ENCODE results near the gene NPIPB2. TPM values are rescaled to one million over a fixed set of nuclear protein-coding genes. Genes with fewer than 3 reads are reported as not detected.

NPIPB2 gene
- total and polyA plus RNA-seq, 2 donors (not counting 1 experiment from before 2014, with no cell fraction given): 1.2 to 3.3 TPM

- Histone ChIP-seq H3K79me2 (ENCODE audit: control insufficient read depth, insufficient read depth, low read length) (peaks cover 3% of the 10 kb centered on the region), H3K4me2 (ENCODE audit: extremely low read depth, insufficient read depth, low read length) (no peak overlapping the region)
- peak; percentile 45 to 65 for DNase-seq (ENCODE audit: low read depth in 2 of 2)
Measured at GRCh38 chr16:11986521-11987057, 44.7 kb upstream of the NPIPB2 start.

GRCh38 chr16:11985250-11985649 lies 43.4 kb upstream of the NPIPB2 start:
- Histone ChIP-seq H3K4me3 (replicated peaks in 1 of 4; ENCODE audit: control extremely low read depth in 1 of 4, insufficient read depth in 1 of 4, low read depth in 3 of 4, low read length in 4 of 4) (no peak overlapping the region), H4K20me1 (ENCODE audit: control insufficient read depth, extremely low read depth, insufficient read depth, low read length) (no peaks in the 10 kb centered on the region), H3K9ac (ENCODE audit: insufficient read depth, low read length) (no peak overlapping the region), H3K4me2 (ENCODE audit: extremely low read depth, insufficient read depth, low read length) (no peak overlapping the region), H3K27me3 (ENCODE audit: control insufficient read depth, insufficient read depth, low read length) (no peaks in the 10 kb centered on the region), H2AFZ (ENCODE audit: low read length) (no peak overlapping the region), H3K4me1 (ENCODE audit: control insufficient read depth, extremely low read depth, insufficient read depth, low read length) (no peaks in the 10 kb centered on the region), H3K27ac (ENCODE audit: insufficient read depth, low read length) (no peak overlapping the region), H3K36me3 (ENCODE audit: control insufficient read depth, insufficient read depth, low read length) (no peaks in the 10 kb centered on the region), H3K9me3 (ENCODE audit: control insufficient read depth, insufficient read depth, low read depth, low read length) (no peaks in the 10 kb centered on the region), H3K79me2 (ENCODE audit: control insufficient read depth, insufficient read depth, low read length) (peaks cover 4% of the 10 kb centered on the region)
- no peak for DNase-seq (ENCODE audit: low read depth in 2 of 2)
- TF ChIP-seq EZH2 (IDR thresholded peaks at IDR 0.05; ENCODE audit: low read length, missing control alignments) (no peak), CTCF (conservative IDR thresholded peaks at IDR 0.05 in 1 of 2, IDR thresholded peaks at IDR 0.05 in 1 of 2; ENCODE audit: low read depth in 1 of 2, low read length in 2 of 2) (no peak)

More at GRCh38 chr16:11986521-11987057, 44.7 kb upstream of the NPIPB2 start:
- H2AFZ ChIP-seq (ENCODE audit: low read length): no peak overlapping the region
- H3K27me3 ChIP-seq (ENCODE audit: control insufficient read depth, insufficient read depth, low read length): no peaks in the 10 kb centered on the region
- H3K9ac ChIP-seq (ENCODE audit: insufficient read depth, low read length): no peak overlapping the region
- no peaks in the 10 kb centered on the region for H3K4me1 ChIP-seq (ENCODE audit: control insufficient read depth, extremely low read depth, insufficient read depth, low read length)
- no peak overlapping the region for H3K4me3 ChIP-seq (replicated peaks in 1 of 4; ENCODE audit: control extremely low read depth in 1 of 4, insufficient read depth in 1 of 4, low read depth in 3 of 4, low read length in 4 of 4)
- TF ChIP-seq EZH2 (IDR thresholded peaks at IDR 0.05; ENCODE audit: low read length, missing control alignments) (no peak), CTCF (conservative IDR thresholded peaks at IDR 0.05 in 1 of 2, IDR thresholded peaks at IDR 0.05 in 1 of 2; ENCODE audit: low read depth in 1 of 2, low read length in 2 of 2) (no peak)
- H3K9me3 ChIP-seq (ENCODE audit: control insufficient read depth, insufficient read depth, low read depth, low read length): no peaks in the 10 kb centered on the region
- H3K36me3 ChIP-seq (ENCODE audit: control insufficient read depth, insufficient read depth, low read length): no peaks in the 10 kb centered on the region
- H4K20me1 ChIP-seq (ENCODE audit: control insufficient read depth, extremely low read depth, insufficient read depth, low read length): no peaks in the 10 kb centered on the region
- no peak overlapping the region for H3K27ac ChIP-seq (ENCODE audit: insufficient read depth, low read length)

GRCh38 chr16:11980136-11980844 lies 38.4 kb upstream of the NPIPB2 start:
- Histone ChIP-seq H3K9ac (ENCODE audit: insufficient read depth, low read length) (no peak overlapping the region), H2AFZ (ENCODE audit: low read length) (no peak overlapping the region), H4K20me1 (ENCODE audit: control insufficient read depth, extremely low read depth, insufficient read depth, low read length) (no peaks in the 10 kb centered on the region), H3K27me3 (ENCODE audit: control insufficient read depth, insufficient read depth, low read length) (no peaks in the 10 kb centered on the region), H3K36me3 (ENCODE audit: control insufficient read depth, insufficient read depth, low read length) (no peaks in the 10 kb centered on the region), H3K4me3 (replicated peaks in 1 of 4; ENCODE audit: control extremely low read depth in 1 of 4, insufficient read depth in 1 of 4, low read depth in 3 of 4, low read length in 4 of 4) (no peak overlapping the region), H3K9me3 (ENCODE audit: control insufficient read depth, insufficient read depth, low read depth, low read length) (no peaks in the 10 kb centered on the region), H3K79me2 (ENCODE audit: control insufficient read depth, insufficient read depth, low read length) (peaks cover 13% of the 10 kb centered on the region), H3K4me2 (ENCODE audit: extremely low read depth, insufficient read depth, low read length) (no peak overlapping the region), H3K27ac (ENCODE audit: insufficient read depth, low read length) (no peak overlapping the region), H3K4me1 (ENCODE audit: control insufficient read depth, extremely low read depth, insufficient read depth, low read length) (no peaks in the 10 kb centered on the region)
- TF ChIP-seq CTCF (conservative IDR thresholded peaks at IDR 0.05 in 1 of 2, IDR thresholded peaks at IDR 0.05 in 1 of 2; ENCODE audit: low read depth in 1 of 2, low read length in 2 of 2) (no peak), EZH2 (IDR thresholded peaks at IDR 0.05; ENCODE audit: low read length, missing control alignments) (no peak)
- peak in 1 of 2 donors; percentile 16 for DNase-seq (ENCODE audit: low read depth in 2 of 2)

Data from fibroblast of lung (primary cell).